GM12801 (cell line): ENCODE measurements around the gene ZNF22.

Experiments used
- TF ChIP-seq, protein P1 (sequence below): IDR thresholded peaks from one replicate; pipeline ENCODE4 v1.5.1; 2011; ENCODE audit warnings: control low read depth; ENCODE audit not compliant: insufficient read length; ENCODE audit errors: extremely low read depth

Gene ZNF22

DNA sequence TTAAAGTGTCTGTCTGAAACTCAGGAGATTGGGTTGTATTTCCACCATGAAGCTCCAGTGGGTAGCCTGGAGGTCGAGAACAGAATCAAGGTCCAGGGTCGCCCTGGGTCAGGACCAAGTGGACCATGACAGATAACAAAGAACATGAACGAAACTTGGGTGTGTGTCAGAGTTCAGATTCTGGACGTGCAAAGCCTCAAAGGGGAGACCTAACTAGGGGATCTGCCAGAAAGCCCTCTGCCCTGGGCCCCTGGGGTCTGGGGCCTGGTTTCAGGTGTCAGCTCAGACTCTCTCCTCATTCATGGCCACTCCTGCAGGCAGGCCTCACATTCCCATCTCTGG lies 39.5 kb upstream of the ZNF22 start:
- TF ChIP-seq, protein P1, sequence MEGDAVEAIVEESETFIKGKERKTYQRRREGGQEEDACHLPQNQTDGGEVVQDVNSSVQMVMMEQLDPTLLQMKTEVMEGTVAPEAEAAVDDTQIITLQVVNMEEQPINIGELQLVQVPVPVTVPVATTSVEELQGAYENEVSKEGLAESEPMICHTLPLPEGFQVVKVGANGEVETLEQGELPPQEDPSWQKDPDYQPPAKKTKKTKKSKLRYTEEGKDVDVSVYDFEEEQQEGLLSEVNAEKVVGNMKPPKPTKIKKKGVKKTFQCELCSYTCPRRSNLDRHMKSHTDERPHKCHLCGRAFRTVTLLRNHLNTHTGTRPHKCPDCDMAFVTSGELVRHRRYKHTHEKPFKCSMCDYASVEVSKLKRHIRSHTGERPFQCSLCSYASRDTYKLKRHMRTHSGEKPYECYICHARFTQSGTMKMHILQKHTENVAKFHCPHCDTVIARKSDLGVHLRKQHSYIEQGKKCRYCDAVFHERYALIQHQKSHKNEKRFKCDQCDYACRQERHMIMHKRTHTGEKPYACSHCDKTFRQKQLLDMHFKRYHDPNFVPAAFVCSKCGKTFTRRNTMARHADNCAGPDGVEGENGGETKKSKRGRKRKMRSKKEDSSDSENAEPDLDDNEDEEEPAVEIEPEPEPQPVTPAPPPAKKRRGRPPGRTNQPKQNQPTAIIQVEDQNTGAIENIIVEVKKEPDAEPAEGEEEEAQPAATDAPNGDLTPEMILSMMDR: no peak

DNA sequence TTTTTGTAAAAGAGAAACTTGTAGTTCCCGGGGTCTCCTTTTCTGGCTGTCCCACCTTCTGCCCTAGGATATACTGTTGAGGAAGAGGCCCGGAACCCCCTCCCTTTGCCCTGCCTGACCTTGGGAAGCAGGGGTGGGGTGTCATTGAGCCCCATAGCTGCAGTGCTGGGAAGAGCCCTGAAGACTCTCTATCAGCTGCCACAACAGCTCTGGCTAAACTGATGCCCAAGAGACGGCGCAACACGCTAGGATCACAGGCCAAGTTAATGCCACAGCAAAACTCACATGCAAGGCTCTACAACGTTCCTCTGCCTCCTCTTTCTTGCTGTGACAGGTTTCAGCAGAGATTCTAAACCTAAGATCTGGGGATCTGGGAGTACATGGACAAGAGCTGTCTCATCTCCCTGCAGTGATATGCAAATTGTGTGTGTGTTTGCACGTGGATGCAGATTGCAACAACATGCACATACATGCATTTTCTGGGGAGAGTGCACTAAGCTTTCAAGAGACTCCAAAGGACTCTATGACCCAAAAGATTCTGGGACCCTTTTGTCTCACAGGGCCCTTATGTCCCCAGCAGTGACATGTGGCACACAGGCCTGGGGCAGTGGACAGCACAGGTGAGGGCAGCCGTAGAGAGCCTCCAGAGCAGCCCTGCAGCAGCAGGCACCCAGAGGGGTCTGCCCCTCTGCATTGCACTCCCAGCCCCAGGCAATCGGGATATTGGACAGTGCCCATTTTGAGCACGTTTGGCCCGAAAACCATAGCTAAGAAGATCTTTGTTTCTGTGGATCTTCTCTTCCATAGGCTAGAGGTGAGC lies 38.6 kb upstream of the ZNF22 start:
- TF ChIP-seq, protein P1: no peak

DNA sequence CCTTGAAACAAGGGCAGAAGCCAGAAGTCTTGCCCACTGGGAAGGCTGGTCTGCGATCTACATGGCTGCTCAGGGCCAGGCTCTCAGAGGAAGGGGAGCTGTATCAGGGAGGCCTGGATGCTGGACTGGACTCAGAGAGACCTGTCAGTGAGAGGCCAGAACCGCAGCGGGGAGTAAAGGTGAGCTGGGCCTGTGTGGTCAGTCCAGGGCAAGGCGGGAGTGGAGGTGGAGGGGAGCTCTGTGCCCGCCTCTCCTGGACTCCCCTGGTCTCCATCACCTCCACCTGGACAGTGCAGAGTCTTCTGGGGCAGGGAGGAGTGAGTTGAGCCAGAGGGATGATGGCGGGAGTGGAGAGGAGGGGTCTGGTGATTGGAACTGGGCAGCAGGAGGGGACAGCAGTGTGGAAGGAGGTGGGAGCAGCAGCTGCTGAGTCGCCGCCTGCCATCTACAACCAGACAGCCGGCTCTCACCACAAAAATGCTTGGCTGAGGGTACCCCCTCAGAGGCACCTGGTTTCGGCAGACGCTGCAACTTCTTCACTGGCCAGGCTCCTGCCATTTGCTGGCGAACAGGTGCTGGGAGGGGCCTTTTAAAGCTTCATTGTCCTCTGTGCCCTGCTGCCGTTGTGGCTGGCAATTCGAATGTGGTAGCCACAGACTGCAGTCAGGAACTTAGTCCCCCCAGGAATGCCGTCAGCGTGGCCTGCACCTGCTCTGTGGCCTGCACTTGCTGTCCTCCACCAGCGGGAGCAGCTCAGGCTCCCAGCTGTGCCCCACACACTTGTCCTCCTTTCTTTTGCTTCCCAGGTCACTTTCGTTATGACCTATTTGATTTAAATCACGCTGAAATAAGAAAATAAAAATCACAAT lies 37.6 kb upstream of the ZNF22 start:
- TF ChIP-seq, protein P1: no peak

DNA sequence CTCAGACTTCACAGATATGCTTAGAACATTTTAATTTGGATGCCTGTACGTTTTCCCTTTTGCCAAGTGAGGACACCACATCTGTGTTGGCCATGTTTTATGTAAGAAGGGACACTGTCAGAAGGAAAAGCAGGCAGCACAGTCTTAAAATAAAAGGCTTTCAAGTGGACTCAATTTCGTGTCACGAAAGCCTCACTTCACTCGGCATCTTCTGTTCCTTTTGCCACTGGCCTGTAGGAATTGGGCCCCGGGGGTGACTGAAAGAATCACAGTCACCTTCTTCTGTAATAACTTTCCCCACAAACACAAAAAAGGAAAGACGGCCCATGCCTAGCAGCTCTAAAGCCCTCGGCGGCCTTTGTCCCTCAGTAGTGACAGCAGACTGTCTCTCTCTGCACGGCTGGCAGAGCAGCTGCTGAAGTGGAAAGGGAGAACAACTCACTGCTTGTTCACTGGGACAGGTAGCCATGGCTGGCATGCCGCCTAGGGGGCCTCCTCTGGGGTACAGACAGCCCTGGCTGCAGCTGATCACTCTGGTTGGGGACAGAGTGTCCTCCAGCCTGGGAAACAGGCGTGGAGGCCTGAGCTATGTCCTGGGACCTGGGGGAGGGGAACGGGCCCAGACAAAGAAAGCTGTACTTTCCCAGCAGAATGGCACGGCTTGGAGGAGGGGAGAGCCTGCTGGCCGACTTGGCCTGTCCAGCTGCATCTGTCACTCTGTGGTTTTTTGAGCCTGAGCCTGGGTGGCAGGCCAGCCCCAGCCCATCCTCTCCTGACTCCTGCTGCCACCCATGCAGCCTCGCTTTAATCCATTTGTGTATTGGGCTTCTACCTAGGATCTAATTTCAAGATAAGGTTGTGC lies 36.7 kb upstream of the ZNF22 start:
- TF ChIP-seq, protein P1: no peak

DNA sequence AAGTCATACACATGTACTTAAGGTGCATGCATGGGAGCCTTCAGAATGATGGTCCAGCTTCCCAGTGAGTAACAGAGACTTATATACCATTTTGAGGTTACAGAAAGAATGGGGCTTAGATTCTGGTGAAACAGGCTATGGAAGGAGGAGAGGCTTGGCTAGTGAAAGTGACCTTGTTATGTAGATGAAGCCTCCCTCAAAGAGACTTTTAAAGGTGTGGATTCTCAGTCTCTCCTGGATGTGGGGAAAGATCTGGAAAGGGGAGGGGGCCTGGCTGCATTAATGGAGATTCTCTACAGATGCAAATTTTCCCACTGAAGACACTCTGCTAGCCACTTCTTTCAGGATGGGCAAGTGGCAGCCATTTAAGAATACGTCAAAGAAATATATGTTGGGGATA lies 35.6 kb upstream of the ZNF22 start:
- TF ChIP-seq, protein P1: no peak

DNA sequence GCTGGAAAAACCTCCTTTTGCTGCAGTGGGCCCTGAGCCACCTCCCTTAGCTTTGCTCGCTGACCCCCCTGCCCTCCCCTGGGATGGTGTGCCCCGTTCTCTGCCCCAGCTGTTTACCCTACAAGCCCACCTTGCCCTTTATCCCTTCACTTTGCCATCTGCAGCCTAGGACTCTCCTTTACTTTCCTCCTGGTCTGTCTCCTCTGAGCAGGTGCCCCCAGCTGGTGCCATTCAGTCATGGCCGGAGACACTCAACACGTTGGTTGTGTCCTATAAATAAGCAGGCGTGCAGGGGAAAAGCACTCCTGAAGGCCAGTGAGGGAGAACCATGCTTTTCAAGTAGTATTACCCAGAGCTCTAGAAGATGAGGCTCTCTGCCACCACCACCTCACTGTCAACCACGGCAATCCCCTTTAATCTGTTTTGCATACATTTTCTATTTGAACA lies 35.0 kb upstream of the ZNF22 start:
- TF ChIP-seq, protein P1: no peak
